LNCAP (cell line): ENCODE results near the gene MYOF.

Source experiments
- TF ChIP-seq, protein P1 (sequence below): fragments of 450-650 bp; IDR thresholded peaks from 2 replicates; pipeline ENCODE4 v1.5.1; 2017; ENCODE audit warnings: mild to moderate bottlenecking

The MYOF gene

DNA sequence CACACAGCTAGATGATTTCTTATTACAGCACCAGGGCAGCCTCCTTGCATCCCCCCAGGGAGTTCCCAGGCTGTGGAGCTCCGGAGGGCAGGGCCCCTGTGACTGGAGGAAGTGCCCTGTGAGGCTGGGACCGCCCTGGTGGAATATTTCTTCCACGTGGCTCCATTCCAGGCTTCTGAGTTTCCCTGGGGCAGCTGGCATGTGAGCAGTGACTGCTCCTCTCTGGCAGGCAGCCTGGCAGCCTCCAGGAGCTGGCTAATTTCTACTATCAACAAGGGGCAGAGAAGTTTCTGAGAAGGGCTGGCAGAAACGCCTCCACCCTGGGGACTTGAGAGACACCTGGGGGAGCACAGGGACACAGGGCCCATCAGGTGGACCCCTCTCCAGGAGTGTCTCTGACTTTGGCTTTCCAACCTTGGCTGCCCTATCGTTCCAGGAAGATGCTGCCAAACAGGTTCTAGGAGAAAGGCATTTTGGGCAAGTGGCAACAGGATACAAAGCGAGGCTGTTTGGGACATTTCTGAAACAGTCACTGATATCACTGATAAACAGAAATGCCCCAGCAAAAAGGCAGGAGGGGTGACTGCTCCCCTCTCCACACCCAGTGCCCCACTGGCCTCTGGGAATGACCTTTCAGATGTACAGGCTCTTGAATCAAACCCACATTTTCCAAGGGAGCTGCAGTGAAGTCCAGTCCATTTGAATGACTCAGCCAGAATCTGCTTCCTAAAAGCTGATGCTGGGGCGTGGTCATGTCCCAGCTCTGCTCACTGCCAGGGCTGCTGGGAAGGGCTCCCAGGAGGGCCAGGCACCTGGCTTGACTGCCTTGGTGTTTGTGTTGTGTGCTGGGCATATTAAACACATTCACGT, 16.1 kb downstream of the MYOF start:
- TF ChIP-seq, protein P1, sequence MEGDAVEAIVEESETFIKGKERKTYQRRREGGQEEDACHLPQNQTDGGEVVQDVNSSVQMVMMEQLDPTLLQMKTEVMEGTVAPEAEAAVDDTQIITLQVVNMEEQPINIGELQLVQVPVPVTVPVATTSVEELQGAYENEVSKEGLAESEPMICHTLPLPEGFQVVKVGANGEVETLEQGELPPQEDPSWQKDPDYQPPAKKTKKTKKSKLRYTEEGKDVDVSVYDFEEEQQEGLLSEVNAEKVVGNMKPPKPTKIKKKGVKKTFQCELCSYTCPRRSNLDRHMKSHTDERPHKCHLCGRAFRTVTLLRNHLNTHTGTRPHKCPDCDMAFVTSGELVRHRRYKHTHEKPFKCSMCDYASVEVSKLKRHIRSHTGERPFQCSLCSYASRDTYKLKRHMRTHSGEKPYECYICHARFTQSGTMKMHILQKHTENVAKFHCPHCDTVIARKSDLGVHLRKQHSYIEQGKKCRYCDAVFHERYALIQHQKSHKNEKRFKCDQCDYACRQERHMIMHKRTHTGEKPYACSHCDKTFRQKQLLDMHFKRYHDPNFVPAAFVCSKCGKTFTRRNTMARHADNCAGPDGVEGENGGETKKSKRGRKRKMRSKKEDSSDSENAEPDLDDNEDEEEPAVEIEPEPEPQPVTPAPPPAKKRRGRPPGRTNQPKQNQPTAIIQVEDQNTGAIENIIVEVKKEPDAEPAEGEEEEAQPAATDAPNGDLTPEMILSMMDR: no peak

DNA sequence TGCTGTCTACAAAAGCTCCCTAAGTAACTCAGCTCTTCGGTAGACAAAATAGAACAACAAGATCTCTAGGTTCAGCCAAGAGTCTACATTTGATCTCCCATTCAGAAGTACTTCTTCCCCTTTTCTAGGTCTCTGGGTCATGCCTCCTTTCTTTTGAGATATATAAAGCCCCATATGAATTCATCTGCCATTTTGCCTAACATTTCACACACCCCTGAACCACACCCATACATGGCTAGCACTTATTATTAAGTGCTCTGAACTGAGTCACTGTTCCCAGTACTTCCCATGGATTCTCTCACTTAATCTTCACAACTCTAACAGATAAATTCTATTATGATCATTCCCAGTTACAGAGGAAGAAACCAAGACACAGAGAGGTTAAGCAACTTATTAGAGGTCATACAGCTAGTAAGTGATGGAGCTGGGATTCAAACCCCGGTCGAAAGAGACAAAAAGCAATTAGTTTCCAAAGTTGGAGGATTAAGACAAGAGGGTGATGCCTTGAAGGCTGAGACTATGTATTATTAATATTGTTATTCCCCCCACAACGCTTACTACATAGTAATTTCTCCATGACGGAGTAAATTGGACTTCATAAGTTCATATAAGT, 17.3 kb downstream of the MYOF start:
- TF ChIP-seq, protein P1: no peak

GRCh38 chr10:93463723-93464476, 18.2 kb downstream of the MYOF start:
- TF ChIP-seq, protein P1: no peak

DNA sequence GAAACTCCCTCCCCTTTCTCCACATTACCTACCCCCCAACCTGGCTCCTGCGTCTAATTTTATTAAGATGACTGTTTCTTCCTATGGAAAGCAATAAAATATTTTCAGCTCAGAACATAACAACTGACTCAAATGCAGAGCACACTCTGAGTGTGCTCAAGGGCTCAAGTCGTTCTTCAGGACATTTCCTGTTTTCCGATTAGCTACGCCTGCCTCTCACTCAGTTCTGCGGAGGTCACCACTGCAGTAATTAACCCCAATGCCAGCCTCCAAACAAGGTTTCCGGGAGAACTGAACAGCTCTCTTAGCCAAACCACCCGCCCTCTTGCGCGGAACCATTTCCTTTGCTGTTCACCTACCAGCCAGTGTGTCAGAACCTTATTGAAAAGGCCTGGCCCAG, 19.3 kb downstream of the MYOF start:
- TF ChIP-seq, protein P1: no peak

DNA sequence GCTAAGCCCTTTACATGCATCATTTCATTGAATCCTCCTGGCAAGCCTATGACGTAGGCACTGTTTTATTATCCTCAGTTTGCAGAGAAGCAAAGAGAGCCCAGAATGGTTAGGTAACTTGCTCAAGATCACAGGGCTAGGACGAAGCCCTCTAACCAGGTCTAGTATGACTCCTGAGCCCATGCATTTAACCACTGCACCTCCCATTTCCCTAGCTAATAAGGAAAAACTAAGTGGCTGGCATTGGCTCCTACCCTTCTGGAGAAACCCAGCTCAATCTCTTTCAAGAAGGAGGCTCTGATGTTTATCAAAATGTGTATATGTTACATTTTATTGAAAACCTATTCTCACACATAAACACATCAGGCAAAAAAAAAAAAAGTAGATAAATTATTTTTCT, 19.8 kb downstream of the MYOF start:
- TF ChIP-seq, protein P1: no peak

DNA sequence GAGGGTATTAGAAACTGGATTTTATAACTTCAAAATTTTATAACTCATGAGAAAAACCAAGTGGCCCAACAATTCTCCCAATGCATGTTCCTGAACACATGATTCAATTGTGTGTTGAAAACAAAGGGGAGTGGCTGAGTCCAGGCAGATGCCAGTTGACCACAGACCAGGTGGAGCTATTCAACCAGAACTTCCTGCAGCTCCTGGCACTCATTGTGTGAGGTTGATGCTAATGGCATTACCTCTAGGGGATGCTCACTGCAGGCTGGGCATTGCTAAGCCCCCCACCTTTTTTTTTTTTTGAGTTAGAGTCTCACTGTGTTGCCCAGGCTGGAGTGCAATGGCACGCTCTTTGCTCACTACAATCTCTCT, 20.3 kb downstream of the MYOF start:
- TF ChIP-seq, protein P1: no peak

DNA sequence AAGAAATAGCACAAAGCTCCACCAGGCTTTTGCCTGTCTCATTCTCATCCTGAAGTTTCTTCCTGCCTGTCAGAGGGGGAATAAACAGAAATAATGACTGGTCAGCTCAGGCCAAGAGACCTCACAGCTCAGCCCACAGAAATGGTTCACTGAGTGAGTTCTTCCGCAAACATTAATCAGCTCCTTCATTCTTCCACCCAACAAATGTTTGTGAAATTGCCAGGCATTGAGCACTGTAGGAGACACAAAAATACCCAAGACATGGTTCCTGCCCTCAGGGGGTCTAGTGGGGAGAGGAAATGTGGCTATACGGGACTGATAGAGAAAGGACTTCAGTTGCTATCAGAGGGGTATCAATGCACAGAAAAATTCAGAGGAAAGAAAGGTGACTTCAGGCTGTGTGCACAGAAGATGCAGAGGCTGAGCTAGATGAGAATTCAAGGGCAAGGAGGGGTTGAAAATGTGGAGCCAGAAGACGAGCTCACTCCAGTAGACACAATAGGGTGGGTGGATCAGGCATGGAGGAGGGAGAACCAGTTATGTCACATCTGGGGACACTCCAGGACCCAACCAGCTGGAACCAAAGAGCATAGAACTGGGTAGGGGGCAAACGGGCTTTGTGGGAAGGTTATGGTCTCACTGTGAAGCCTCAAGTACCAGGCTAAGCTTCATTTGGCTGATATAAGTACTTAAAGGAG, 20.9 kb downstream of the MYOF start:
- TF ChIP-seq, protein P1: no peak
